Stimulated activated CD4-positive, alpha-beta T cell treated with anti-CD3 and anti-CD28 coated beads, Interleukin-2, amount 100 ng/mL, for 24 hours (primary cell): ENCODE results near the gene TCAF1.
"Not testable (repeated sequence)": the region's sequence is repeated elsewhere in the genome, so short reads cannot be mapped to it uniquely, and the experiment has no call there.

Experiments used
- DNase-seq, 2 donors: peaks; one replicate each; pipeline ENCODE4 v3.0.0-alpha.2; 2020

TCAF1 gene

DNA sequence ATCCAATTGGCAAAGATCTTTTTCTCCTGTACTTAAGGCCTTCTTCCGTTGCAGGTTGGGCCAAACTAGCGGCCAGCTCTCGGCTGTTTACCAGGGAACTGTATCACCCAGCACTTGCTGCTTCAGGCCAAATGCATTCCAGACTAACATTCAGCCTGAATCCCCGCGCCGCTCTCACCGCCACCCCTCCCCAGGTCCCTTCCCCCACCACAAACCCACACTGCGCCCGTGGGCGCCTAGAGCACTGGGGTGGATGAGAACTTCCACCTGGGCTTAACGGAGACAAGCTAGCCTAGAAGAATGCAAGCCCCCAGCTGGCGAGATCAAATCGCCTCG is 676 bp downstream of the TCAF1 start:
- DNase-seq, result peak in 1 of 2 donors; percentile 30

DNA sequence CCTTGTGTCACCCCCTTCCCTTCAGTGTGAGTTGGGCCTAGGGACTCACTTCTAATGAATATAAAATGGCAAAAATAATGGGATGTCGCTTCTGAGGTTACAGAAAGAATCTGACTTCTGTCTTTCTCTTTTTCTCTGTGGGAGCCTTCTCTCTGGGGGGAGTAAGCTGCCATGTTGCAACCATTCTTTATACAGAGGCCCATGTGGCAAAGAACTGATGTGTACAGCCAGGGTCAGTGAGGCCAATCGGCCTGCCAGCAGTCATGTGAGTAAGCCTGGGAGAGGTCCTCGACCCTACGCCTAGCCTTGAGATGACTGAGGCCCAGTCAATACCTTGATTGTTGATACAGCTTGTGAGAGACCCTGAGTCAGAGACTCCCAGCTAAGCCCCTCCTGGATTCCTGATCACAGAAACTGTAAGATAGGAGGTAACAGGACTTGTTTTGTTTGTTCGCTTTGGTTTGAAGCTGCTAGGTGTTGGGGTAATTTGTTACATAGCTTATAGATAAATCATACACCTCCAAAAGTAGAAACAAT is 1.7 kb downstream of the TCAF1 start:
- DNase-seq, result no peak

DNA sequence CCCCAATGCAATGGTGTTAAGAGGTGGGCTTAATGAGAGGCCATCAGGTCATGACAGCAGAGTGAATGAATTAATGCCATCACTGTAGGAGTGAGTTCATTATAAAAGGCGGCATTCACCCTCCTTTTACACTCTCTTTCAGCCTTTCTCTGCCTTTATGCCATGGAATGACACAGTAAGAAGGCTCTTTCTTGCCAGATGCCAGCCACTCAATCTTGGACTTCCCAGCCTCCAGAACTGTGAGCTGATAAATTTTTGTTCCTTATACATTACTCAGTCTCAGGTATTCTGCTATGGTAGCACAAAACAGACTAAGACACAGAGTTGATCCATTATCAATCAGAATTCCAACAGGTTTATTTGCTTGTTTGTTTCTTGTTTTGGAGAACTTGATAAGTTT is 3.2 kb downstream of the TCAF1 start:
- no peak for DNase-seq

DNA sequence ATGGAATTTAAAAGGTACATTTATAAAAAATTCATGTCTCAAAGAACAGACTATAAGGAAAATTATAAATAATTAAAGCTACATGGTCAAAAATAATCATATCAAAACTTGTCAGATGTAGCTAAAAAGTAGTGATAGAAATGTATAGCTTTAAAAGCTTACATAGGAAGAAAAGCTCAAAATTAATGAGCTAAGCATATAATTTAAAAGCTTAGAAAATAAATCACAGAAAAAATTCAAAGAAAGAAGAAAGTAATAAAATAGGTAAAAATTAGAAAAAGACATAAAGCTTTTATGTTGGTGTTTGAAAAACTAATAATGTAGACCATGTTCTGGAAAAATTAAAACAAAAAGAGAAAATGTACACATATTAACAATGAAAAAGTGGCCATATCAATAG is 5.3 kb downstream of the TCAF1 start:
- DNase-seq, result no peak

DNA sequence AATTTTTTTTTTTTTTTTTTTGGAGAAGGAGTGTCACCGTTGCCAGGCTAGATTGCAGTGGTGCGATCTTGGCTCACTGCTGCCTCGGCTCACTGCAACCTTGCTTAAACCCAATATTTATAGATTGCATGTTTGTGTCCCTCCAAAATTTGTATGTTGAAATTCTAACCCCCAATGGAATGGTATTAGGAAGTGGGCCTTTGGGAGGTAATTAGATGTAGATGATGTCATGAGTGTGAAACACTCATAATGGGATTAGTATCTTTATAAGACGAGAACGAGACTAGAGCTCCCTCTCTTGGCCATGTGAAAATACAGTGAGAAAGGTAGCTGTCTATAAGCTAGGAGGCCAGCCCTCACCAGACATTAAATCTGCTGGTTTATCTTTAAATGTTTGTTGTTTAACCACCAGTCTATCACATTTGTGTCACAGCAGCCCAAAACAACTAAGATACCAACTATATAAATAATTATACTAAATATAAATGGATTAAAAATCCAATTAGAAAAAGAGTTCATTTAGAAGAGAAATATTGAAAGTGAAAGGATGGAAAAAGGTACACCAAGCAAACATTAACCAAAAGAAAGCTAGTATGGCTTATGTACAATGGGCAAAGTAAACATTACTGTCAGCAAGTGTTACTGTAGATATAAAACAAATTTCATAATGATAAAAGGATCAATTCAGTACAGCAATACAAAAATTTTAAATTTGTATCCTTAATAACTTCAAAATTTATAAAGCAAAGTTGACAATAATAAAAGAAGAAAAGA is 9.3 kb downstream of the TCAF1 start:
- no peak for DNase-seq

DNA sequence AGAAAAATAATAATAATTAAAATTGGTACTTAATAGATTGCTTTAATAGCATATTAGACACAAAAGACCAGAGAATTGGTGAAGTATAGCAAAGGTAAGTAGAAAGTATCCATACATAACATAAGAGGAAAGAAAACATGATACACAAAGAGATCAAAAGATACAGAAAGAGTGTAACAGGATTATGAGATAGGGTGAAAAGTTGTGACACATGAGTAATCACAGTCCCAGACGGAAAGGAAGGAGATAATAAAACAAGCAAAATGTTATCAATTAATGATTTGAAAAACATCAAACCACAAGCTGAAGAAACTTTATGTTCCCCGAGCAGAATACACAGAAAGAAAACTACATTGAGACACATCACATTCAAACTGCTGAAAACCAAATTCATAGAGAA is 10.5 kb downstream of the TCAF1 start:
- no peak for DNase-seq

DNA sequence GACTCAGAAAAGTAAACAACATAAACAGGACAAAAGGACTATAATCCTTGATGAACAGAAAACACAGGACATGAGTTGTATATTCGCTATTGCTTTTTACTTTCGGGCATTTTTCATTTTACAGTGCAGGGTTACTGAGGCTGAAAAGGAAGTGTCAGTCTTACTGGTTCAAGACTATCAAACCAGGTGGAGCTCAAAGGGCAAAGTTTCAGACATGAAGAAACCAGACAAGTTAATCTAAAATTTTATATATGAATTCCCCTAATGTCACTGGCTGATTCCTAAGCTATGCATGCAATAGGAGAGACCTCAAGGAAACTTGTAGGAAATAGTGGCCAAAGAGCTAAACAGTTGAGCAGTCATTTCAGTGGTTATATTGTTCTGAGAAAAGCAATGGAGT is 11.4 kb downstream of the TCAF1 start:
- no peak for DNase-seq

DNA sequence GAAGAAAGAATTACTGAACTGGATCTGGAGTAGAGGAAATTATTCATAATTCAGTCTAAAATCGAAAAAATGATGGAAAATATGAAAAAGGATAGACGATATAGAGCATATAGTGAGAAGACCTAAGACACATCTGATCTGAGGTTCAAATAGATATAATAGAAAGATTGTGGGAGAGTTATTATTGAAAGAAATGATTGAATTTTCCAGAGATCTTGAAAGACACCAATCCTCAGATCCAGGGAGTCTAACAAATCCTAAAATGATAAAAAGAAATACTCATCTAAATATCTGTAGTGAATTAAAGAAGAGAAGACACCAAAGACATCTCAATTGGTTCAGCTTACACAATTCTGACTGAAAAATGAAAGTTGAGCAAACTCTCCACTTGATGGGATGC is 12.9 kb downstream of the TCAF1 start:
- DNase-seq, result no peak

DNA sequence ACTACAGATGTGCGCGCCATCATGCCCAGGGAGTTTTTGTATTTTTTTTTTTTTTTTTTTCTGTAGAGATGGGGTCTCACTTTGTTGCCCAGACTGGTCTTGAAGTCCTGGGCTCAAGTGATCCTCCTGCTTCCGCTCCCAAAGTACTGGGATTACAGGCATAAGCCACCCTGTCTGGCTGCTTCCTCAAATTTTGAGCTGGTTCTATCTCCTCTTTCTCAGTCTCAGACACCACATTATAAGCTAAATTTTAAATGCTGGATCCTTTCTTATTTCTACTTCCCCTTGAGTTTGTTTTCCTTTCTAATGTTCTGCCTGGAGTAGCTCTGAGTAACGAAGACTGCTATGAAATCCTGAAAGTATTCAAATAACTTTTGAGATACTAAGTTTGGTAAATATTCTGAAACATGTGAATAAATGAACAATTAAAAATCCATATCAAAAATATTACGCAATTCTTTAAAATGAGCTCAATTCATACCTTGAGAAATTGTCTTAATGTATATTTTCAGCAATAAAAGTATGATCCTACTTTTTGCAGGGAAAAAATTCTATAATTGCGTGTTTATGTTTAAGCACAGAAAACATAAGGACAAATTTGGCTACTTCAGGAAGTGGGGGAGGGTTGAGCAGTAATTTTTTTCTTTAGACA is 15.0 kb downstream of the TCAF1 start:
- no peak for DNase-seq

DNA sequence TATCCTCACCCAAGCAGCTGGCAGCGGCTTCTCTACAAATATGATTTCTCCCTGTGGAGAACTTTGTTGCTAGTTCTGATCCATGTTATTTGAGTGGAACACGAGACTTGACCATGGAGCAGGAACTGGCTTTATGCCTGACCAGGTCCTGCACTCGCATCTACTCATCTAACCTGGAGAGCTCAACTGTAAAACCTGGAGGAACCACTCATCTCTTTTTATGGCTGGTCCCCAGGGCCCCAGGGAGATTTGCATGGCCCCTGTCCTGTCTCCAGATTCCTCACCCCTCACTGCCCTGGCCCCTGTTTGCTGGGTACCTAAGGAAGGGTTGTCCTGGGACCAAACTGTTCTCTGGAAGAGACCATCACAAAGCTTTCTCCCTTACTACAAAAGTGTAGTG is 16.0 kb downstream of the TCAF1 start:
- DNase-seq, result no peak

DNA sequence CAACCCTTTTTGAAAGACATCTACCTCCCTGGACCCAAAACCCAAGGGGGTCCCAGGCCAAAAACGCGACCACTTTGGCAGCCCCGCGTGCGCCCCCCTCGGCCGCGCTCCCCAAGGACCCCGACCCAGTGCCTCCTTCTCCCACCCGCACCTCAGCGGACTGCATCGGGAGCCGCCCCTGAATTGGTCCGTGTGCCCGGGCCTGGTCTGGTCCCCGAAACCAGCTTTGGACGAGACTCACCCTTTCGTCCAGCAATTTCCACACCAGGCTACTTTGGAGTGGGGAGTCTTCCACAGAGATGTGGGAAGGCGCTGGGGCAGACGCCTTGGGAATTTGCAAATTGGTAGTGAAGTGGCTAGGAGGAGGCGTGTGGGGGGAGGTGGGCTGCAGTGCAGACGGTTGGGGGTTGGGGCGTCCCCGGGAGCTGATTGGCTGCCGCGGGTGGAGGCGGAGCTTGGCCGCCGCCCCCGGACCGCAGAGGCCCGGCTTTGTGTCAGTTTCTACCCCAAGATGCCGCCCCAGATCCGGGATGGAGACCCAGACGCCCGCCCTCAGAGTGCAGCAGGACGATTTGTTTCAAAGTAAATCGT is 16.9 kb downstream of the TCAF1 start:
- peak in 1 of 2 donors; percentile 35 for DNase-seq

DNA sequence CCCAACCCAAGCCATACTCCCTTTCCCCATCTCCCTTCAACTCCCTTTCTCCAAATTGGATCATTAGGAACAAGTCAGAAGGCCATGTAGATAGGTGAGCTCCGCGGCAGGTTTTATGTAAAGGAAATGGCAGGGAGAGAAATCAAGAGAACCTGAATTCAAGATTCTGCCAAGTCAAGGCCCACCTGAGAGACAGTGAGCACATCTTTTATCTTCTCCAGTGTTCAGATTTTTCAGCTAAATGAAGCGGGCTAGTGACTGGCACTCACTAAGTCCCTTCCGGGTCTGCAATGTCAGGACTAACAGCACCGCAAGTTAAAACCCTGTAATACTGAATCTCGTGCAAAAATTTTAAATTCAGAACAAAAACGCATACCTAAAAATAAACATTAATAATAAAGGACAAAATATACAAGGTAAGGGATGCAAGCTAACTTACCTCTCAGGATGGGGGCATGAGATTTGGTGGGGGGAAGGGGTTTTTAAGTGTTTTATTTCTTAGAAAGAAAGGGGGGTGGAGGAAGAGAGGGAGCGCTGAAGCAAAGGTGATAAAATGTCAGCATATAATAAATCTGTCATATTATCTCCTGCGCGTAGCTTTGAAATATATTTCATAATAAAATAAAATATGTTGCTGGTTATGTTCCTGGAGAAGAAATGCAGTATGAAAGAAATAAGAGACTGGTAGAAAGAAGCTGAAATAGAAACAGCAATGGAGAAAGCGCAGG is 17.6 kb downstream of the TCAF1 start:
- no peak for DNase-seq

DNA sequence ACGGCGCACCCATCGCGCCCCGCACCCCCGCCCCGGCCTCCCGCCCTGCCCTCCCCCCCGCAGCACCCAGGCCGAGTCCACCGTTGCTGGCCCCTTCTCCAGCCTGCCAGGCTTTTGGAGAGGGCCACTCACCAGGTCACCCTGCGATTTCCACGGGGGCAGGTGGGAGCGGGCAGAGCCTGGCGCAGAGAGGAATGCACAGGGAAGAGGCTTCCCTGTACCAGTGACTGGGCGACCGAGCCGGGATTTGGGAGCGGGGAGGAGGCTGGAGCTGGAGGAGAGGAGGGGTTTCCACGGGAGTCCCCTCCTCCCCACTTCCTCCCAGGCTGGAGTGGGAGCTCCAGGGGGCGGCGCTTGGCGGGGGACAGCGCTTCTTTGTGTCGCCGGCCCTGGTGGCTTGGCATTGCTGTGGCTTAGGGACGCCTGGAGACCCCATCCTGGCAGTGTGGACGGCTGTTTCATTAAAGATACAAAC is 19.3 kb downstream of the TCAF1 start:
- DNase-seq, result no peak

DNA sequence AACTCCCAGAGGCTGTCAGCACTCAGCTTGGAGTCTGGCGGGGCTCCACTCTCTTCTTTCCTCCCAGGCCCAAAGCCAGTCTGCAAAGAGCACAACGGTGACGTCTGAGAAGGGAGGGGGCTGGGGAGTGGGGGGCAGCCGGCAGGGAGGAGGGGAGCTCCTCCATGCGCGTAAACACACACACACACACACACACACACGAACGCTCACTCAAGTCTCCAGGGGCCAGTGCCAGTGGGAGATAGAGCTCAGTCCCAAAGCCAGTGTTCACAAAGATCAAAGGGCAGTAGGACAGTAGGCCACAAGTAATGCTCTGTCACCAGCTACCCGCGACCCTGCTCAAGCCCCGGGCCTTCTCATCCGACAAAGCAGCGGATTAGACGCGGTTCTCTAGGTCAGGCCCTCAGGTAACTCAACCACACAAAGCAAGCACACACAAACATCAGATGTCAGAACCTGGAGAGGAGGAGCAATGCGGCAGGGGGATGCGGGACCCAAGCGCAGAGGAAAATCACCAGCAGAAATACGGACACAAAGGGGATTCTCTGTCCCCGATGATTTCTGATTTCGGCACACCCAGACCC is 19.9 kb downstream of the TCAF1 start:
- no peak for DNase-seq

DNA sequence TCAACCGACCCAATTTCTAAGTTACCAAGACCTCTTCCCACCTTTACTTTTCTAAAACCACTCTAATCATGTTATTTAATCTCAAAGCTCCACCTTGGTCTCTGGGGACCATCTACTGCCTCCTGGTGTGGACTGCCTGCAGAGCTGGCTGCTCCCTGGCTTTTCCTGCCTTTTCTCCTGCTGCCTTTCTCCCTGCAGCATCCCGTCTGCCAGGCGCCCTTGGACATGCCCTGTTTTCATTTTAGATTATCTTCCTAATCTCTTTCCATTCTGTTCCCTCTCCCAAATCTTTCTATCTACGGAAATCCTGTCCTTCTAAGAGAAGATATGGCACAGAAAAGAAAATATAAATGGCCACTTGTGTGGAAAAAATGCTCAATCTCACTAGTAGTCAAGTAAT is 23.1 kb downstream of the TCAF1 start:
- DNase-seq, result no peak

DNA sequence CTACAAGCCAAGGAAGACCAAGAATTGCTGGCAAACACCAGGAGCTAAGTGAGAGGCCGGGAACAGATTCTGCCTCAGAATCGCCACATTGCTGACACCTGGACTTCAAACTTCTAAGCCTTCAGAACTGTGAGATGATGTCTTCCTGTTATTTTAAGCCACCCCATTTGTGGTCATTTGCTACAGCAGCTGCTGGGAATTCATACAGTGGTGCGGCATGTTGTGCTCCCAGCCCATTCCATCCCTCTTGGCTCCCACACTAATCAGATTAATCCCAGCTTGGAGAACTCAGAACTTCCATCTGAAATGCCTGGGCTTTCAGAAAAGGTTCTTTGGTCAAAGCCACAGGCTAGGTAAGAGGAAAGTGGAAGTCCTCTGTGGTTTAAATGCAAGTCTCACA is 24.9 kb downstream of the TCAF1 start:
- DNase-seq, result no peak

DNA sequence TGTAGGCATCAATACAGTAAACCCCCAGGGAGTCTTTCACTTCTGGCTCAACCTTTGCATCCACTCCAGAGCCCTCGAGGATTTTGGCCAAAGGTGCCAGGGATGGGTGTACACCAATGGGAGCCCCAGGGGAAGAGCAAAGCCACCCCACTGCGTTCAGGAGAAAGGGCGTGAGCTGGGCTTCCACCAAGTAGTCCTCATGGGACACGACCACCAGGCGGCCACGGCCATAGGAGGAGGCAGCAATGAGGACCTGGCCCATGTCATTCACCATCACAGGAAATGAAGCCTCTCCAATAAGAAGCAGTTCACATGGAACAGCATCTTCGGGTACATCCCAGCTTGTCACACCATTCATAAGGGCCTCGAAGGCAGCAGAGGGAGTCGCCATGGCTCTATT is 25.8 kb downstream of the TCAF1 start:
- no peak for DNase-seq

DNA sequence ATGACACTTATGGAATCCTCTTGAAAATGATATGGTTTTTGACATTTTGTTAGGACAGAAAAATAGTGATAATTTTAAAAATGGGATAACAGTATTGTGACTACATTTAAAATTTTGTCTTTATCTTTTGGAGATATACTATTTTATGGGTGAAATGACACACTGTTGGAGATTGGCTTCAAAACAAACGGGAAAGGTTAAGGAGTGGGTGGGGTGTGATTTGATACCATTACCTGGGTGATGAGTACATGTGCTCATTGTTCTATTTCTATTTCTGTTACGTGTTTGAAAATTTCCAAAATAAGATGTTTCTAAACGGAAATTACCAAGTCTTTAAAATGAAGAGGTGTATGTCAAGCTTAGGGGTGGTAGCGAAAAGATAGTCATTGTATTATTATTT is 28.7 kb downstream of the TCAF1 start:
- DNase-seq, result not testable (repeated sequence)

DNA sequence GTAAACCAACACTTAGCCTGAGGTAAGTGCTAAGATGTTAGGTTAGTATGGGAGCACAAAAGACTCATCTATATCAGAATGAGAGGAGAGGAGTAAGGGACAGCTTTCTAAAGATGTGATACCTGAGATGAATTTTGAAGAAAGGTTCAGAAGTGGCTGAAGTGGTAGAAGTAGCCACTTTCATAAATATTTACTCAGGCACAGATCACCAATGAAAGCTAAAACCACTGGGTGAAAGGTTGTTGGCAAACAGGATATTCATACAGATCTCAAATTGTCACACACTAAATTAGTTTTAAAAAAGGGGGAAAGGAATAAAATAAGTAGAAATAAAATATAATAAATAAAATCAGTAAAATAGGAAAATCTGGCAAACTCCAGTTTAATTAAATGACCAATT is 30.4 kb downstream of the TCAF1 start:
- DNase-seq, result not testable (repeated sequence)

DNA sequence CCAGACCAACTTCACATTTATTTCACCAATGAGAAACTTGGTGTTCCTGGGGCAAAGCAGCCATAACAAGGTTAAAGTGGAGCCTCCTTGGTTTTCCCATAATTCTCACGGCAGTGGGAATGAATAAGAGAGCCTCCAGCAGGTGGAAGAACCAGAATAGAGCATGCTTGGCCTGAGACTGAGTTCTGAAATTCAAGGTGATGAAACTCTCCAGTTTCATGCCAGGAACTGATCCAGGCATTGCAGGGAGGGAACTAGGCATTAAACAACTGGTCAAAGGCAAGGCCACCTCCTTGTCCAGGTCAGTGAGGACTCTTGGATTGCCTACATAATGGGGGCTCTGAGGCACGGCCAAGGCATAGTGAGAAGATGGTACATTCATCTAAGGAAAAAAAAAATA is 44.0 kb downstream of the TCAF1 start:
- not testable (repeated sequence) for DNase-seq

DNA sequence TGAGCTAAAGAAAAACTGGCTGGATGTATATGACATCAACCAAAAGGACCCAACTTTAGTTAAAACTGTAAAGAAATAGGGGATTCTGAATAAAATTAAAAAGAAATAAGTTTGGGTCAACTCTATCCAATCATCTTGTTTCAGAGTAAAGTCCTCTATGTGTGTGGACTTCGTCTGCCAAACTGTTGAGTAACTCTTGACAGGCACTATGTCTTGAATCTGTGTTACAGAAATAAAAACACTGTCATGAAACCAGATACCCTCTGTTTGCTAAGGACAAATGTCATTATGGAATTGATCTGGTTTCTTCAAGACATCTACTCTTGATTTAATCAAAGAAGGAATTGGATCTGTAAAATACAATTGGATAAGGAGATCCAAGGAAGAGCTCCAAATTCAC is 46.5 kb downstream of the TCAF1 start:
- DNase-seq, result not testable (repeated sequence)

DNA sequence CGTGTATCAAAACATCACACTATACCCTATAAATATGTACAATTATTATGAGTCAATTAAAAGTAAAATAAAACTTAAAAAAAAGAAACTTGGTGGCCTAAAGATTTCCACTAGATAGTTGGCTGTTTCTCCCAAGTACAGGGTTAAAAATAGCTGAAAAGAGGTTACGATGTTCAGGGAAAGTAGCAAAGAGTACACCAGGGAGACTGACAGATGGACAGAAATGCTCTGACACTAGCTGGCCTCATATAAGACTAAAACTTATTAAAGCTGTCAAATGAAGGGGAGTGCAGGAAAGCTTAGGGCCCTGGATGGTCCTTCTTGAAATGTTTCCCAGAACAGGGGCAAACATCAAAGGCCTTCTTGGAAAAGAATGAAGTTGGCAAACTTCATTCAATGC is 51.3 kb downstream of the TCAF1 start:
- no peak for DNase-seq
